SK-N-SH (cell line): ENCODE measurements around the gene GGCT. TPM values are rescaled to one million over a fixed set of nuclear protein-coding genes. Genes with fewer than 3 reads are reported as not detected.

Source experiments
- CTCF ChIA-PET: fragments of 300-600, 350-600 bp; formaldehyde crosslinking; extraction: SDS; loops from one replicate; lab custom pipeline; 2021; lab: Yijun Ruan, JAX
- POLR2A ChIA-PET: fragments of 350-600 bp; sonication (Branson Sonifier 250); formaldehyde crosslinking; extraction: SDS; loops from one replicate; lab custom pipeline; 2020; ENCODE audit warnings: antibody characterized with exemption, inconsistent platforms; lab: Yijun Ruan, JAX
- DNase-seq: peaks from one replicate; pipeline ENCODE4 v3.0.0; 2012
- H2AFZ ChIP-seq: fragments of 200-600 bp; sonication (generic); 2 replicates; pipeline ENCODE4 v1.8.1; 2016; ENCODE audit warnings: antibody characterized with exemption, mild to moderate bottlenecking, low read depth
- H3F3A ChIP-seq: fragments of 200-600 bp; sonication (generic); replicated peaks from 2 replicates; pipeline ENCODE3; 2016; ENCODE audit warnings: antibody characterized with exemption, mild to moderate bottlenecking; ENCODE audit not compliant: insufficient read depth
- H3K27ac ChIP-seq, 2 experiments: fragments of 200-500 bp in 1 of 2; fragments of 200-600 bp in 1 of 2; sonication (Bioruptor generic) in 1 of 2; sonication (generic), shearing (Covaris generic) in 1 of 2; 2 replicates each; pipeline versions ENCODE4 v1.5.1 to v1.6.1; 2014 to 2016; ENCODE audit warnings: low read depth in 2 of 2, inconsistent platforms in 1 of 2, low read length in 1 of 2, mild to moderate bottlenecking in 1 of 2, mixed read lengths in 1 of 2
- H3K27me3 ChIP-seq: fragments of 200-600 bp; sonication (generic), shearing (Covaris generic); 2 replicates; pipeline ENCODE4 v1.6.1; 2016; ENCODE audit warnings: mixed run types; ENCODE audit not compliant: insufficient read depth
- H3K36me3 ChIP-seq, 2 experiments: fragments of 200-500 bp in 1 of 2; fragments of 200-600 bp in 1 of 2; sonication (Bioruptor generic) in 1 of 2; sonication (generic) in 1 of 2; replicated peaks in 1 of 2; 2 replicates each; pipeline versions ENCODE3 to v1.5.1; 2014 to 2016; ENCODE audit warnings: low read length in 1 of 2, mild to moderate bottlenecking in 1 of 2; ENCODE audit not compliant: insufficient read depth in 2 of 2, control insufficient read depth in 1 of 2
- H3K4me1 ChIP-seq, 2 experiments: fragments of 200-500 bp in 1 of 2; fragments of 200-600 bp in 1 of 2; sonication (Bioruptor generic) in 1 of 2; sonication (generic), shearing (Covaris generic) in 1 of 2; 2 replicates each; pipeline versions ENCODE4 v1.5.1 to v1.6.1; 2014 to 2016; ENCODE audit warnings: low read depth in 1 of 2, low read length in 1 of 2, mixed run types in 1 of 2; ENCODE audit not compliant: insufficient read depth in 2 of 2, control insufficient read depth in 1 of 2
- H3K4me2 ChIP-seq: fragments of 200-600 bp; sonication (generic), shearing (Covaris generic); 2 replicates; pipeline ENCODE4 v1.6.1; 2017; ENCODE audit warnings: mixed run types
- H3K4me3 ChIP-seq, 2 experiments: fragments of 200-500 bp in 1 of 2; fragments of 200-600 bp in 1 of 2; sonication (Bioruptor generic) in 1 of 2; sonication (generic), shearing (Covaris generic) in 1 of 2; 2 replicates each; pipeline versions ENCODE4 v1.5.1 to v1.8.1; 2014 to 2016; ENCODE audit warnings: low read depth in 2 of 2, inconsistent platforms in 1 of 2, low read length in 1 of 2, mild to moderate bottlenecking in 1 of 2, mixed read lengths in 1 of 2, moderate library complexity in 1 of 2
- H3K79me2 ChIP-seq: fragments of 200-600 bp; sonication (generic); 2 replicates; pipeline ENCODE4 v1.8.1; 2017; ENCODE audit warnings: mild to moderate bottlenecking; ENCODE audit not compliant: insufficient read depth
- H3K9ac ChIP-seq: fragments of 200-600 bp; sonication (generic); 2 replicates; pipeline ENCODE4 v1.6.1; 2017; ENCODE audit warnings: mixed run types
- H3K9me2 ChIP-seq: fragments of 200-600 bp; sonication (generic); 2 replicates; pipeline ENCODE4 v1.6.1; 2017; ENCODE audit warnings: mixed run types
- H3K9me3 ChIP-seq: fragments of 200-600 bp; sonication (generic); 2 replicates; pipeline ENCODE4 v1.6.1; 2017; ENCODE audit warnings: mixed run types, mild to moderate bottlenecking, moderate library complexity
- H4K20me1 ChIP-seq: fragments of 200-600 bp; sonication (generic); 2 replicates; pipeline ENCODE4 v1.6.1; 2017; ENCODE audit warnings: mild to moderate bottlenecking, mixed run types; ENCODE audit not compliant: insufficient read depth
- CHD2 ChIP-seq: fragments of 150-350 bp; IDR thresholded peaks from 2 replicates; pipeline ENCODE4 v1.6.1; 2018; ENCODE audit warnings: low read length; ENCODE audit not compliant: partially characterized antibody
- EP300 ChIP-seq, 2 experiments: IDR thresholded peaks; 2 replicates each; pipeline versions ENCODE4 v1.4.0 to v1.6.1; 2012; ENCODE audit warnings: borderline replicate concordance in 1 of 2, low read depth in 1 of 2, low read length in 1 of 2
- FOSL2 ChIP-seq: IDR thresholded peaks from 2 replicates; pipeline ENCODE4 v1.4.0; 2012; ENCODE audit warnings: low read depth, mild to moderate bottlenecking, moderate library complexity, borderline replicate concordance
- FOXM1 ChIP-seq: IDR thresholded peaks from 2 replicates; pipeline ENCODE4 v1.4.0; 2012; ENCODE audit warnings: low read depth, mild to moderate bottlenecking
- GABPA ChIP-seq: IDR thresholded peaks from 2 replicates; pipeline ENCODE4 v1.4.0; 2012; ENCODE audit warnings: low read depth, mild to moderate bottlenecking
- JUND ChIP-seq: IDR thresholded peaks from 2 replicates; pipeline ENCODE4 v1.4.0; 2012
- MXI1 ChIP-seq: IDR thresholded peaks from 2 replicates; pipeline ENCODE4 v1.6.1; 2012; ENCODE audit warnings: mild to moderate bottlenecking, low read depth, low read length, improper control_type of control experiment
- NFIC ChIP-seq: IDR thresholded peaks from 2 replicates; pipeline ENCODE4 v1.4.0; 2012; ENCODE audit warnings: borderline replicate concordance
- NRF1 ChIP-seq: IDR thresholded peaks from 2 replicates; pipeline ENCODE4 v1.6.1; 2012; ENCODE audit warnings: low read depth, mild to moderate bottlenecking, low read length
- PBX3 ChIP-seq: IDR thresholded peaks from 2 replicates; pipeline ENCODE4; 2012
- POLR2AphosphoS5 ChIP-seq: IDR thresholded peaks from 2 replicates; pipeline ENCODE4 v1.6.1; 2012; ENCODE audit warnings: low read depth, low read length
- RCOR1 ChIP-seq: fragments of 150-350 bp; IDR thresholded peaks from 2 replicates; pipeline ENCODE4 v1.6.1; 2017; ENCODE audit warnings: antibody characterized with exemption, low read length
- SIN3A ChIP-seq: IDR thresholded peaks from 2 replicates; pipeline ENCODE4 v1.6.1; 2012; ENCODE audit warnings: low read depth, mild to moderate bottlenecking, low read length, moderate library complexity, borderline replicate concordance
- TCF12 ChIP-seq: IDR thresholded peaks from 2 replicates; pipeline ENCODE4 v1.4.0; 2012
- TEAD4 ChIP-seq: IDR thresholded peaks from 2 replicates; pipeline ENCODE4 v1.4.0; 2012; ENCODE audit warnings: mild to moderate bottlenecking, borderline replicate concordance; ENCODE audit not compliant: insufficient read depth
- USF2 ChIP-seq: fragments of 150-350 bp; IDR thresholded peaks from 2 replicates; pipeline ENCODE4 v1.6.1; 2017; ENCODE audit warnings: antibody characterized with exemption, low read length, low read depth, borderline replicate concordance
- YY1 ChIP-seq: IDR thresholded peaks from 2 replicates; pipeline ENCODE4 v1.4.0; 2012; ENCODE audit warnings: low read depth, mild to moderate bottlenecking
- WGBS: methylation state at CpG from one replicate; pipeline ENCODE4 v1.1.6; 2017; ENCODE audit warnings: low lambda C conversion rate; 5-methylcytosine and 5-hydroxymethylcytosine counted together
- polyA plus RNA-seq, 3 experiments: library from polyadenylated mRNA; depleted of rRNA; stranded (reverse); fragments of >200 nt; gene quantifications; 2 replicates each; pipeline ENCODE4 v1.2.3, GENCODE V29; 2012
- TF ChIP-seq, protein P1 (sequence below): IDR thresholded peaks from 2 replicates; pipeline ENCODE4 v1.4.0; 2012; ENCODE audit warnings: low read depth
- TF ChIP-seq, protein P2 (sequence below): fragments of 150-350 bp; IDR thresholded peaks from 2 replicates; pipeline ENCODE4 v1.6.1; 2016; ENCODE audit warnings: mild to moderate bottlenecking, low read depth, low read length

GGCT gene
- polyA plus RNA-seq, 1 of the 3 experiments (the other 2 are of a cell fraction): 20.8 TPM

DNA sequence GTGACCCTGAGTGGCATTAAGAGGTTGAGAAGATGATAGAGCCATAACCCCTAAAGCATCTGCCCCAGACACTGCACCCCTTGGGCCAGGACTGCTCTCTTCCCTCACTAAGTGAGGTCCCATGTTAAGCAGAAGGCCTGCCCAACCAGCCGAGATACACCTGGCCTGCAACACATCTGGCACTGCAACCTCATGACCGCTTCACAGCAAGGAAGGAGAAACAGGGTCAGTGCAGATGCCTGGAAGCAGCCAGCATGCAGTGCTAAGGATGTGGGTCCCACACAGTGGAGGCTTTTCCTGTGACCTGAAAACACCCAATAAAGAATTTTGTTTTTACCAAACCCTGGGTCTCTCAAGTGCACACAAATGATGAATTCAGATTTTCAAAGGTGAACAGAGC, 33.4 kb downstream of the GGCT start:
- 60% methylated on average over 1 of the region's 2 CpGs for WGBS
- Histone ChIP-seq H3K27me3 (no peaks in the 10 kb centered on the region), H3K79me2 (peaks cover 27% of the 10 kb centered on the region), H3K36me3 (peaks cover 0 to 8% of the 10 kb centered on the region in 2 experiments), H3K9ac (no peak overlapping the region), H2AFZ (no peak overlapping the region), H3K27ac (peak overlapping the region; percentile 81 to 98), H4K20me1 (no peaks in the 10 kb centered on the region), H3K4me3 (no peak overlapping the region), H3K4me1 (peaks cover 14 to 71% of the 10 kb centered on the region in 2 experiments), H3K9me2 (no peaks in the 10 kb centered on the region), H3K9me3 (no peaks in the 10 kb centered on the region), H3K4me2 (peak overlapping the region; percentile 39), H3F3A (no peaks in the 10 kb centered on the region)
- TF ChIP-seq TCF12 (no peak), GABPA (no peak), MXI1 (peak; percentile 7; the same call in 1 of the 2 replicates), FOSL2 (no peak)
- CTCF ChIA-PET: interaction anchor here (1.1 to 3.5 kb wide), 4 partner anchors 22 to 467 kb away, joined by 3 to 17 read pairs (median 4); no protein-coding TSS in a partner anchor
- DNase-seq: no peak
- POLR2A ChIA-PET: interaction anchor here (0.6 to 2.1 kb wide), 2 partner anchors 11 to 187 kb away, joined by 3 to 8 read pairs; no protein-coding TSS in a partner anchor

GRCh38 chr7:30470771-30471170, 33.9 kb downstream of the GGCT start:
- Histone ChIP-seq H3K4me1 (peaks cover 14 to 75% of the 10 kb centered on the region in 2 experiments), H3K9me2 (no peaks in the 10 kb centered on the region), H3K27ac (peak overlapping the region; percentile 81 to 98), H3K4me2 (peak overlapping the region; percentile 39), H3F3A (no peaks in the 10 kb centered on the region), H2AFZ (peak overlapping the region; percentile 14; the same call in 1 of the 2 replicates), H3K36me3 (peaks cover 0 to 8% of the 10 kb centered on the region in 2 experiments), H3K9me3 (no peaks in the 10 kb centered on the region), H3K27me3 (no peaks in the 10 kb centered on the region), H3K4me3 (no peak overlapping the region), H3K9ac (no peak overlapping the region; the same call in 1 of the 2 replicates), H3K79me2 (peaks cover 27% of the 10 kb centered on the region), H4K20me1 (no peaks in the 10 kb centered on the region)
- no peak for DNase-seq
- POLR2A ChIA-PET: interaction anchor here (2.1 kb wide), 1 partner anchor 11 kb away, joined by 8 read pairs; no protein-coding TSS in a partner anchor
- WGBS: 17% methylated on average over 6 of the region's 6 CpGs
- CTCF ChIA-PET: interaction anchor here (1.1 to 3.5 kb wide), 5 partner anchors 21 to 468 kb away, joined by 3 to 17 read pairs (median 5); no protein-coding TSS in a partner anchor
- TF ChIP-seq POLR2AphosphoS5: no peak
- TF ChIP-seq FOSL2: 0 out of 2 replicates have a peak, but pooled peaks have one; percentile 15
- no peak for TF ChIP-seq TEAD4
- no peak for TF ChIP-seq YY1
- peak; percentile 85 for TF ChIP-seq TCF12
- TF ChIP-seq, protein P1, sequence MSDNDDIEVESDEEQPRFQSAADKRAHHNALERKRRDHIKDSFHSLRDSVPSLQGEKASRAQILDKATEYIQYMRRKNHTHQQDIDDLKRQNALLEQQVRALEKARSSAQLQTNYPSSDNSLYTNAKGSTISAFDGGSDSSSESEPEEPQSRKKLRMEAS: peak; percentile 42; the same call in 1 of the 2 replicates
- TF ChIP-seq JUND: 0 out of 2 replicates have a peak, but pooled peaks have one; percentile 18
- TF ChIP-seq PBX3: peak; percentile 50
- peak; percentile 46; the same call in 1 of the 2 replicates for TF ChIP-seq SIN3A
- TF ChIP-seq RCOR1: peak; percentile 50; the same call in 1 of the 2 replicates
- no peak for TF ChIP-seq USF2
- TF ChIP-seq CHD2: peak; percentile 51
- TF ChIP-seq, protein P2, sequence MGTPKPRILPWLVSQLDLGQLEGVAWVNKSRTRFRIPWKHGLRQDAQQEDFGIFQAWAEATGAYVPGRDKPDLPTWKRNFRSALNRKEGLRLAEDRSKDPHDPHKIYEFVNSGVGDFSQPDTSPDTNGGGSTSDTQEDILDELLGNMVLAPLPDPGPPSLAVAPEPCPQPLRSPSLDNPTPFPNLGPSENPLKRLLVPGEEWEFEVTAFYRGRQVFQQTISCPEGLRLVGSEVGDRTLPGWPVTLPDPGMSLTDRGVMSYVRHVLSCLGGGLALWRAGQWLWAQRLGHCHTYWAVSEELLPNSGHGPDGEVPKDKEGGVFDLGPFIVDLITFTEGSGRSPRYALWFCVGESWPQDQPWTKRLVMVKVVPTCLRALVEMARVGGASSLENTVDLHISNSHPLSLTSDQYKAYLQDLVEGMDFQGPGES: no peak
- 0 out of 2 replicates have a peak, but pooled peaks have one; percentile 14 for TF ChIP-seq MXI1
- peak; percentile 29; the same call in 1 of the 2 replicates for TF ChIP-seq NFIC
- no peak for TF ChIP-seq NRF1
- TF ChIP-seq EP300 (IDR thresholded peaks at IDR 0.05; ENCODE audit: borderline replicate concordance in 1 of 2, low read depth in 1 of 2, low read length in 1 of 2): peak; percentile 19 to 28; a peak in 2 of 4 replicates
- TF ChIP-seq FOXM1: no peak
